ENCODE data around the gene TNFRSF25.

- no peak for TF ChIP-seq CTCF (IDR thresholded peaks at IDR 0.05; ENCODE audit: low read length)
- TF ChIP-seq EZH2 (IDR thresholded peaks at IDR 0.05; ENCODE audit: borderline replicate concordance, low read length), result no peak
Measured at GRCh38 chr1:6416906-6417305, 49.1 kb downstream of the TNFRSF25 start.

Data from OCI-LY1 (cell line).